RWPE2 (cell line): ENCODE measurements around the gene UBR2.
"Not testable (repeated sequence)": the region's sequence is repeated elsewhere in the genome, so short reads cannot be mapped to it uniquely, and the experiment has no call there.

Experiments
- ATAC-seq: fragments of 200-7000 bp; cut with Tn5 transposase; 3 replicates; pipeline ENCODE4 v1.9.1; 2021; ENCODE audit warnings: low read depth
- DNase-seq: peaks from one replicate; pipeline ENCODE4 v3.0.0-alpha.2; 2020; ENCODE audit warnings: low spot score
- H3K27ac ChIP-seq: fragments of 450-650 bp; 2 replicates; pipeline ENCODE4 v1.5.1; 2017; ENCODE audit warnings: mild to moderate bottlenecking; ENCODE audit not compliant: poor library complexity, severe bottlenecking
- H3K27me3 ChIP-seq: fragments of 250-450 bp; sonication (Bioruptor Pico); 2 replicates; pipeline ENCODE4 v1.5.1; 2021; ENCODE audit warnings: mild to moderate bottlenecking, moderate library complexity; ENCODE audit not compliant: insufficient read depth, poor library complexity, severe bottlenecking
- H3K36me3 ChIP-seq: fragments of 250-450 bp; sonication (Bioruptor Pico); 2 replicates; pipeline ENCODE4 v1.5.1; 2020; ENCODE audit warnings: low read depth, mild to moderate bottlenecking, moderate library complexity
- H3K4me1 ChIP-seq: fragments of 250-450 bp; sonication (Bioruptor Pico); 2 replicates; pipeline ENCODE4 v1.5.1; 2021; ENCODE audit warnings: mild to moderate bottlenecking, moderate library complexity; ENCODE audit not compliant: insufficient read depth, poor library complexity, severe bottlenecking
- H3K4me3 ChIP-seq: fragments of 250-450 bp; sonication (Bioruptor Pico); 2 replicates; pipeline ENCODE4 v1.5.1; 2021; ENCODE audit warnings: mild to moderate bottlenecking, moderate library complexity; ENCODE audit not compliant: severe bottlenecking
- H3K9me3 ChIP-seq: fragments of 250-450 bp; sonication (Bioruptor Pico); 2 replicates; pipeline ENCODE4 v1.5.1; 2021; ENCODE audit warnings: mild to moderate bottlenecking, moderate library complexity; ENCODE audit not compliant: severe bottlenecking
- TF ChIP-seq, protein P1 (sequence below): fragments of 450-650 bp; IDR thresholded peaks from one replicate; pipeline ENCODE4 v1.5.1; 2017; ENCODE audit warnings: mild to moderate bottlenecking, moderate library complexity; ENCODE audit not compliant: poor library complexity, severe bottlenecking

UBR2 gene

DNA sequence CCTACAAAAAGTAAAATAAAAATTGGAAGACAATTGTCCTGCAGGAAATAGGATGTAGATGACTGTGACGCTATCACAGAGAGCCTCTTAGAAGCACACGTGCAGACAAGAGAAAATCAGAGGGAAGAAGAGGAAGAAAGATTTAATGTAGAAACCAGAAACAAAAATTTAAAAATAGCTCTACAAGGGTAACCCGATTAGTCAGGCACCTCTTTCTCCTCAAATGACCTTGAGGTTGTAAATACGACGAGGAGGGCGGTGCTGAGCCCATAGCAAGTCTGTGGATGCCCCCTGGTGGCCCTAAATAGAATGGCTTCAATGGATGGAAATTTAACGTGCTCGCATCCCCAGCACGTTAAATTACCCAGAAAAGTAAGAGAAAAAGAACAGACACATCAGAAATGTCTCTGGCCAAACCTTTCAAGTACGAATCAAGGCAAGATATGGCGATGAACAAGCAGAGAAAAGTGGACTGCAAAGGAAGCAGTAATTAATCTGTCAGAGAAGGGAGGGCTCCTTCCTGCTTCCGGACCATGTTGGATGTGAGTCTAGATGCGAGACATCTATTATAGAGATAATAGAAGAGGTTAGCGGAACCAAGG lies 162.8 kb downstream of the UBR2 start:
- peak overlapping the region; percentile 15 for H3K4me3 ChIP-seq
- no peaks in the 10 kb centered on the region for H3K36me3 ChIP-seq
- no peak overlapping the region for H3K27ac ChIP-seq
- no peaks in the 10 kb centered on the region for H3K27me3 ChIP-seq
- no peaks in the 10 kb centered on the region for H3K9me3 ChIP-seq
- ATAC-seq = peak; percentile 81
- peaks cover 4% of the 10 kb centered on the region for H3K4me1 ChIP-seq
- DNase-seq = no peak
- TF ChIP-seq, protein P1, sequence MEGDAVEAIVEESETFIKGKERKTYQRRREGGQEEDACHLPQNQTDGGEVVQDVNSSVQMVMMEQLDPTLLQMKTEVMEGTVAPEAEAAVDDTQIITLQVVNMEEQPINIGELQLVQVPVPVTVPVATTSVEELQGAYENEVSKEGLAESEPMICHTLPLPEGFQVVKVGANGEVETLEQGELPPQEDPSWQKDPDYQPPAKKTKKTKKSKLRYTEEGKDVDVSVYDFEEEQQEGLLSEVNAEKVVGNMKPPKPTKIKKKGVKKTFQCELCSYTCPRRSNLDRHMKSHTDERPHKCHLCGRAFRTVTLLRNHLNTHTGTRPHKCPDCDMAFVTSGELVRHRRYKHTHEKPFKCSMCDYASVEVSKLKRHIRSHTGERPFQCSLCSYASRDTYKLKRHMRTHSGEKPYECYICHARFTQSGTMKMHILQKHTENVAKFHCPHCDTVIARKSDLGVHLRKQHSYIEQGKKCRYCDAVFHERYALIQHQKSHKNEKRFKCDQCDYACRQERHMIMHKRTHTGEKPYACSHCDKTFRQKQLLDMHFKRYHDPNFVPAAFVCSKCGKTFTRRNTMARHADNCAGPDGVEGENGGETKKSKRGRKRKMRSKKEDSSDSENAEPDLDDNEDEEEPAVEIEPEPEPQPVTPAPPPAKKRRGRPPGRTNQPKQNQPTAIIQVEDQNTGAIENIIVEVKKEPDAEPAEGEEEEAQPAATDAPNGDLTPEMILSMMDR = peak; percentile 95

DNA sequence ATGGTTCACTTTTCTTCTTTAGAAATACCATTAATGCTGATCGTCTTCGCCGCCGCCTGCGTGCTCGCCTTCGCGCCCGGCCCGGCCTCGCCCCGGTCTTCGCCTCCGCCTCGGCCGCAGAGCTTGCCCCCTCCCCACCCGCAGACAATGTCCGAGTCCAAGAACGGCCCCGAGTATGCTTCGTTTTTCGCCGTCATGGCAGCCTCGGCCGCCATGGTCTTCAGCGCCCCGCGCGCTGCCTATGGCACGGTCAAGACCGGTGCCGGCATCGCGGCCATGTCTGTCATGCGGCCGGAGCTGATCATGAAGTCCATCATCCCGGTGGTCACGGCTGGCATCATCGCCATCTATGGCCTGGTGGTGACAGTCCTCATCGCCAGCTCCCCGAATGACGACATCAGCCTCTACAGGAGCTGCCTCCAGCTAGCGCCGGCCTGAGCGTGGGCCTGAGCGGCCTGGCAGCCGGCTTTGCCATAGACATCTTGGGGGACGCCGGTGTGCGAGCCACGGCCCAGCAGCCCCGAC lies 163.3 kb downstream of the UBR2 start:
- H3K4me3 ChIP-seq = peak overlapping the region; percentile 15
- ATAC-seq = no peak

DNA sequence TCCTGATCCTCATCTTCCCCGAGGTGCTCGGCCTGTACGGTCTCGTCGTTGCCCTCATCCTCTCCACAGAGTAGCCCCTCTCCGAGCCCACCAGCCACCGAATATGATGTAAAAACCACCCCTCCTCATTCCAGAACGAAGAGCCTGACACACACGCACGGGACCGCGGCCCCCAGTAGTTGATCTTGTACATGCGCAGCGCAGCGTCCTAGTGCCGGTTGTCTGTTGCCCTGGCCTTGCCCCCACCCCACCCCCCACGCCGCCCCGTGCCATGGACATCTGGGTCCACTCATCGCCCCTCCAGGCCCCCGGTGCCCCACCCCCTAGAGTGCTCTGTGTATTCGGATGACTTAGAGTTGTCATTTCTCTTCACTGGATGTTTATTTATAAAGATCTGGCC lies 163.8 kb downstream of the UBR2 start:
- Histone ChIP-seq H3K36me3 (no peaks in the 10 kb centered on the region), H3K27me3 (no peaks in the 10 kb centered on the region), H3K4me1 (peaks cover 4% of the 10 kb centered on the region), H3K9me3 (peaks cover under 1% of the 10 kb centered on the region), H3K27ac (no peak overlapping the region), H3K4me3 (no peak overlapping the region)
- ATAC-seq (no peak), DNase-seq (no peak)
- TF ChIP-seq, protein P1 = no peak

More for the DNA sequence above, 163.3 kb downstream of the UBR2 start:
- TF ChIP-seq, protein P1 = no peak
- no peak for DNase-seq
- H3K36me3 ChIP-seq = no peaks in the 10 kb centered on the region
- no peaks in the 10 kb centered on the region for H3K9me3 ChIP-seq
- peaks cover 4% of the 10 kb centered on the region for H3K4me1 ChIP-seq
- H3K27ac ChIP-seq = no peak overlapping the region
- no peaks in the 10 kb centered on the region for H3K27me3 ChIP-seq

DNA sequence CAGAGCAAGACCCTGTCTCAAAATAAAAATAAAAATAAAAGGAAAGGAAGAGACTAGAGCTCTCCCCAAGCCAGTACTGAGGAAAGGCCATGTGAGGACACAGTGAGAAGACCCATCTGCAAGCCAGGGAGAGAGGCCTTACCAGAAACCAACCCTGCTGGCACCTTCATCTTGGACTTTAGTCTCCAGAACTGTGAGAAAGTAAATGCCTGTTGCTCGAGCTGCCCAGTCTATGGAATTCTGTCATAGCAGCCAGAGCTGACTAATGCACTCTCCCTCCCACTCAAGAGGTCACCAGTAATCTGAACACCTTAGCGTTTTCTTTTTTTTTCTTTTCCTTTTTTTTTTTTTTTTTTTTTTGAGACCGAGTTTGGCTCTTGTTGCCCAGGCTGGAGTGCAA lies 165.9 kb downstream of the UBR2 start:
- TF ChIP-seq, protein P1 = no peak
- Histone ChIP-seq H3K4me1 (peaks cover 4% of the 10 kb centered on the region), H3K9me3 (peaks cover 3% of the 10 kb centered on the region), H3K27ac (no peak overlapping the region), H3K36me3 (no peaks in the 10 kb centered on the region), H3K27me3 (no peaks in the 10 kb centered on the region), H3K4me3 (no peak overlapping the region)
- ATAC-seq = peak; percentile 53; the same call in 2 of the 3 replicates
- DNase-seq = no peak

DNA sequence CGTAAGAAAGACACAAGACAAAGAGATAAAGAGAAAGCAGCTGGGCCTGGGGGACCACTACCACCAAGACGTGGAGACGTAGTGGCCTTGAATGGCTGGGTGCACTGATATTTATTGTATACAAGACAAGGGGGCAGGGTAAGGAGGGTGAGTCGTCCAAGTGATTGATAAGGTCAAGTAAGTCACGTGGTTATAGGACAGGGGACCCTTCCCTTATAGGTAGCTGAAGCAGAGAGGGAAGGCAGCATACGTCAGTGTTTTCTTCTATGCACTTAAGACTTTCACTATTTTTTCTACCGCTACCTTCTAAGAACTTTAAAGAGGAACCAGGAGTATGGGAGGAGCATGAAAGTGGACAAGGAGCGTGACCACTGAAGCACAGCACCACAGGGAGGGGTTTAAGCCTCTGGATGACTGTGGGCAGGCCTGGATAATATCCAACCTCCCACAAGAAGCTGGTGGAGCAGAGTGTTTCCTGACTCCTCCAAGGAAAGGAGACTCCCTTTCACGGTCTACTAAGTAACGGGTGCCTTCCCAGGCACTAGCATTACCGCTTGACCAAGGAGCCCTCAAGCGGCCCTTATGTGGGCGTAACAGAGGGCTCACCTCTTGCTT lies 170.1 kb downstream of the UBR2 start:
- ATAC-seq, H3K27me3 ChIP-seq, H3K4me1 ChIP-seq, H3K36me3 ChIP-seq, H3K4me3 ChIP-seq, H3K9me3 ChIP-seq, DNase-seq, H3K27ac ChIP-seq: not testable (repeated sequence)
